GM23338 (cell line): ENCODE data around the gene DIO2. TPM values are rescaled to one million over a fixed set of nuclear protein-coding genes. Genes with fewer than 3 reads are reported as not detected.

Experiments
- CREB1 ChIP-seq: fragments of 250-450 bp; sonication (Bioruptor Pico); IDR thresholded peaks from 2 replicates; pipeline ENCODE4 v1.5.0; 2020; ENCODE audit warnings: low read depth, mild to moderate bottlenecking, moderate library complexity
- EZH2phosphoT487 ChIP-seq: fragments of 200-600 bp; sonication (generic); IDR thresholded peaks from one replicate; pipeline ENCODE4 v1.8.1; 2018; ENCODE audit warnings: antibody characterized with exemption; ENCODE audit not compliant: unreplicated experiment
- NANOG ChIP-seq: IDR thresholded peaks from 2 replicates; pipeline ENCODE4 v1.6.1; 2016; ENCODE audit warnings: antibody characterized with exemption, borderline replicate concordance
- STAT1 ChIP-seq: IDR thresholded peaks from one replicate; pipeline ENCODE4 v1.6.1; 2016; ENCODE audit warnings: antibody characterized with exemption; ENCODE audit not compliant: unreplicated experiment
- polyA plus RNA-seq: library from polyadenylated mRNA; unstranded; fragments of >200 nt; fragmentation: Nextera tagmentation; extraction: Ambion mirVana; gene quantifications from 2 replicates; pipeline ENCODE4 v1.2.1, GENCODE V29; 2016
- total RNA-seq: library from RNA; depleted of rRNA; stranded (reverse); fragments of >200 nt; shearing (Covaris generic); gene quantifications from 2 replicates; pipeline ENCODE4 v1.2.3, GENCODE V29; 2014
- TF ChIP-seq, protein P1 (sequence below): fragments of 250-450 bp; sonication (Bioruptor Pico); IDR thresholded peaks from 2 replicates; pipeline ENCODE4 v1.5.0; 2020; ENCODE audit warnings: mild to moderate bottlenecking, moderate library complexity
- TF ChIP-seq, protein P2 (sequence below), 2 experiments: fragments of 200-600 bp in 1 of 2; sonication (generic) in 1 of 2; conservative IDR thresholded peaks; 2 replicates each; pipeline versions ENCODE4 v1.5.1 to v1.6.1; 2016 to 2017; ENCODE audit warnings: antibody characterized with exemption in 2 of 2, low read depth in 2 of 2, mild to moderate bottlenecking in 2 of 2, moderate library complexity in 1 of 2
- TF ChIP-seq, protein P3 (sequence below): IDR thresholded peaks from one replicate; pipeline ENCODE4 v1.6.1; 2018; ENCODE audit warnings: antibody characterized with exemption; ENCODE audit not compliant: unreplicated experiment

The DIO2 gene
- total and polyA plus RNA-seq, 2 experiments from 2014 or later: 0.05 to 0.17 TPM

DNA sequence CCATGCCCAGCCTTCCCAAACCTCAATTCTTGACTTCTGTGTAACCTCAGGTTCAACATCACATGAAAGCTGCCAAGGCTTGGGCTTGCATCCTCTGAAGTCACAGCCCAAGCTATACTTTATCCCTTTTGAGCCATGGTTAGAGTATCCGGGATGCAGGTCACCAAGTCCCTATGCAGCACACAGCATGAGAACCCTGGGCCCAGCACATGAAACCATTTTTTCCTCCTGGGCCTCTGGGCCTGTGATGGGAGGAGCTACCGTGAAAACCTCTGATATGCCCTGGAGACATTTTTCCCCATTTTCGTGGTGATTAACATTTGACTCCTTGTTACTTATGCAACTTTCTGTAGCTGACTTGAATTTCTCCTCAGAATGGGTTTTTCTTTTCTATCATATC lies 25.8 kb upstream of the DIO2 start (continued):
- TF ChIP-seq, protein P1, sequence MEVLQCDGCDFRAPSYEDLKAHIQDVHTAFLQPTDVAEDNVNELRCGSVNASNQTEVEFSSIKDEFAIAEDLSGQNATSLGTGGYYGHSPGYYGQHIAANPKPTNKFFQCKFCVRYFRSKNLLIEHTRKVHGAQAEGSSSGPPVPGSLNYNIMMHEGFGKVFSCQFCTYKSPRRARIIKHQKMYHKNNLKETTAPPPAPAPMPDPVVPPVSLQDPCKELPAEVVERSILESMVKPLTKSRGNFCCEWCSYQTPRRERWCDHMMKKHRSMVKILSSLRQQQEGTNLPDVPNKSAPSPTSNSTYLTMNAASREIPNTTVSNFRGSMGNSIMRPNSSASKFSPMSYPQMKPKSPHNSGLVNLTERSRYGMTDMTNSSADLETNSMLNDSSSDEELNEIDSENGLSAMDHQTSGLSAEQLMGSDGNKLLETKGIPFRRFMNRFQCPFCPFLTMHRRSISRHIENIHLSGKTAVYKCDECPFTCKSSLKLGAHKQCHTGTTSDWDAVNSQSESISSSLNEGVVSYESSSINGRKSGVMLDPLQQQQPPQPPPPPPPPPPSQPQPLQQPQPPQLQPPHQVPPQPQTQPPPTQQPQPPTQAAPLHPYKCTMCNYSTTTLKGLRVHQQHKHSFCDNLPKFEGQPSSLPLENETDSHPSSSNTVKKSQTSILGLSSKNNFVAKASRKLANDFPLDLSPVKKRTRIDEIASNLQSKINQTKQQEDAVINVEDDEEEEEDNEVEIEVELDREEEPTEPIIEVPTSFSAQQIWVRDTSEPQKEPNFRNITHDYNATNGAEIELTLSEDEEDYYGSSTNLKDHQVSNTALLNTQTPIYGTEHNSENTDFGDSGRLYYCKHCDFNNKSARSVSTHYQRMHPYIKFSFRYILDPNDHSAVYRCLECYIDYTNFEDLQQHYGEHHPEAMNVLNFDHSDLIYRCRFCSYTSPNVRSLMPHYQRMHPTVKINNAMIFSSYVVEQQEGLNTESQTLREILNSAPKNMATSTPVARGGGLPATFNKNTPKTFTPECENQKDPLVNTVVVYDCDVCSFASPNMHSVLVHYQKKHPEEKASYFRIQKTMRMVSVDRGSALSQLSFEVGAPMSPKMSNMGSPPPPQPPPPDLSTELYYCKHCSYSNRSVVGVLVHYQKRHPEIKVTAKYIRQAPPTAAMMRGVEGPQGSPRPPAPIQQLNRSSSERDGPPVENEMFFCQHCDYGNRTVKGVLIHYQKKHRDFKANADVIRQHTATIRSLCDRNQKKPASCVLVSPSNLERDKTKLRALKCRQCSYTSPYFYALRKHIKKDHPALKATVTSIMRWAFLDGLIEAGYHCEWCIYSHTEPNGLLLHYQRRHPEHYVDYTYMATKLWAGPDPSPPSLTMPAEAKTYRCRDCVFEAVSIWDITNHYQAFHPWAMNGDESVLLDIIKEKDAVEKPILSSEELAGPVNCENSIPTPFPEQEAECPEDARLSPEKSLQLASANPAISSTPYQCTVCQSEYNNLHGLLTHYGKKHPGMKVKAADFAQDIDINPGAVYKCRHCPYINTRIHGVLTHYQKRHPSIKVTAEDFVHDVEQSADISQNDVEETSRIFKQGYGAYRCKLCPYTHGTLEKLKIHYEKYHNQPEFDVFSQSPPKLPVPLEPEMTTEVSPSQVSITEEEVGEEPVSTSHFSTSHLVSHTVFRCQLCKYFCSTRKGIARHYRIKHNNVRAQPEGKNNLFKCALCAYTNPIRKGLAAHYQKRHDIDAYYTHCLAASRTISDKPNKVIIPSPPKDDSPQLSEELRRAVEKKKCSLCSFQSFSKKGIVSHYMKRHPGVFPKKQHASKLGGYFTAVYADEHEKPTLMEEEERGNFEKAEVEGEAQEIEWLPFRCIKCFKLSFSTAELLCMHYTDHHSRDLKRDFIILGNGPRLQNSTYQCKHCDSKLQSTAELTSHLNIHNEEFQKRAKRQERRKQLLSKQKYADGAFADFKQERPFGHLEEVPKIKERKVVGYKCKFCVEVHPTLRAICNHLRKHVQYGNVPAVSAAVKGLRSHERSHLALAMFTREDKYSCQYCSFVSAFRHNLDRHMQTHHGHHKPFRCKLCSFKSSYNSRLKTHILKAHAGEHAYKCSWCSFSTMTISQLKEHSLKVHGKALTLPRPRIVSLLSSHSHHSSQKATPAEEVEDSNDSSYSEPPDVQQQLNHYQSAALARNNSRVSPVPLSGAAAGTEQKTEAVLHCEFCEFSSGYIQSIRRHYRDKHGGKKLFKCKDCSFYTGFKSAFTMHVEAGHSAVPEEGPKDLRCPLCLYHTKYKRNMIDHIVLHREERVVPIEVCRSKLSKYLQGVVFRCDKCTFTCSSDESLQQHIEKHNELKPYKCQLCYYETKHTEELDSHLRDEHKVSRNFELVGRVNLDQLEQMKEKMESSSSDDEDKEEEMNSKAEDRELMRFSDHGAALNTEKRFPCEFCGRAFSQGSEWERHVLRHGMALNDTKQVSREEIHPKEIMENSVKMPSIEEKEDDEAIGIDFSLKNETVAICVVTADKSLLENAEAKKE: no peak
- TF ChIP-seq EZH2phosphoT487 (no peak), STAT1 (no peak), CREB1 (no peak), NANOG (no peak)
- TF ChIP-seq, protein P2, sequence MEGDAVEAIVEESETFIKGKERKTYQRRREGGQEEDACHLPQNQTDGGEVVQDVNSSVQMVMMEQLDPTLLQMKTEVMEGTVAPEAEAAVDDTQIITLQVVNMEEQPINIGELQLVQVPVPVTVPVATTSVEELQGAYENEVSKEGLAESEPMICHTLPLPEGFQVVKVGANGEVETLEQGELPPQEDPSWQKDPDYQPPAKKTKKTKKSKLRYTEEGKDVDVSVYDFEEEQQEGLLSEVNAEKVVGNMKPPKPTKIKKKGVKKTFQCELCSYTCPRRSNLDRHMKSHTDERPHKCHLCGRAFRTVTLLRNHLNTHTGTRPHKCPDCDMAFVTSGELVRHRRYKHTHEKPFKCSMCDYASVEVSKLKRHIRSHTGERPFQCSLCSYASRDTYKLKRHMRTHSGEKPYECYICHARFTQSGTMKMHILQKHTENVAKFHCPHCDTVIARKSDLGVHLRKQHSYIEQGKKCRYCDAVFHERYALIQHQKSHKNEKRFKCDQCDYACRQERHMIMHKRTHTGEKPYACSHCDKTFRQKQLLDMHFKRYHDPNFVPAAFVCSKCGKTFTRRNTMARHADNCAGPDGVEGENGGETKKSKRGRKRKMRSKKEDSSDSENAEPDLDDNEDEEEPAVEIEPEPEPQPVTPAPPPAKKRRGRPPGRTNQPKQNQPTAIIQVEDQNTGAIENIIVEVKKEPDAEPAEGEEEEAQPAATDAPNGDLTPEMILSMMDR (conservative IDR thresholded peaks at IDR 0.05; ENCODE audit: low read depth in 2 of 2): no peak
- TF ChIP-seq, protein P3, sequence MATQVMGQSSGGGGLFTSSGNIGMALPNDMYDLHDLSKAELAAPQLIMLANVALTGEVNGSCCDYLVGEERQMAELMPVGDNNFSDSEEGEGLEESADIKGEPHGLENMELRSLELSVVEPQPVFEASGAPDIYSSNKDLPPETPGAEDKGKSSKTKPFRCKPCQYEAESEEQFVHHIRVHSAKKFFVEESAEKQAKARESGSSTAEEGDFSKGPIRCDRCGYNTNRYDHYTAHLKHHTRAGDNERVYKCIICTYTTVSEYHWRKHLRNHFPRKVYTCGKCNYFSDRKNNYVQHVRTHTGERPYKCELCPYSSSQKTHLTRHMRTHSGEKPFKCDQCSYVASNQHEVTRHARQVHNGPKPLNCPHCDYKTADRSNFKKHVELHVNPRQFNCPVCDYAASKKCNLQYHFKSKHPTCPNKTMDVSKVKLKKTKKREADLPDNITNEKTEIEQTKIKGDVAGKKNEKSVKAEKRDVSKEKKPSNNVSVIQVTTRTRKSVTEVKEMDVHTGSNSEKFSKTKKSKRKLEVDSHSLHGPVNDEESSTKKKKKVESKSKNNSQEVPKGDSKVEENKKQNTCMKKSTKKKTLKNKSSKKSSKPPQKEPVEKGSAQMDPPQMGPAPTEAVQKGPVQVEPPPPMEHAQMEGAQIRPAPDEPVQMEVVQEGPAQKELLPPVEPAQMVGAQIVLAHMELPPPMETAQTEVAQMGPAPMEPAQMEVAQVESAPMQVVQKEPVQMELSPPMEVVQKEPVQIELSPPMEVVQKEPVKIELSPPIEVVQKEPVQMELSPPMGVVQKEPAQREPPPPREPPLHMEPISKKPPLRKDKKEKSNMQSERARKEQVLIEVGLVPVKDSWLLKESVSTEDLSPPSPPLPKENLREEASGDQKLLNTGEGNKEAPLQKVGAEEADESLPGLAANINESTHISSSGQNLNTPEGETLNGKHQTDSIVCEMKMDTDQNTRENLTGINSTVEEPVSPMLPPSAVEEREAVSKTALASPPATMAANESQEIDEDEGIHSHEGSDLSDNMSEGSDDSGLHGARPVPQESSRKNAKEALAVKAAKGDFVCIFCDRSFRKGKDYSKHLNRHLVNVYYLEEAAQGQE: no peak
